H1 (cell line): ENCODE results near the gene TP73. TPM values are rescaled to one million over a fixed set of nuclear protein-coding genes. Genes with fewer than 3 reads are reported as not detected.

ENCODE experiments used
- CTCF ChIA-PET: fragments of 300-600 bp; sonication (Branson Sonifier 250); formaldehyde crosslinking; loops from one replicate; lab custom pipeline; 2021; ENCODE audit not compliant: partially characterized antibody; lab: Charles Lee
- POLR2A ChIA-PET: fragments of 300-600 bp; sonication (Branson Sonifier 250); formaldehyde crosslinking; loops from one replicate; lab custom pipeline; 2021; ENCODE audit warnings: inconsistent platforms; ENCODE audit not compliant: partially characterized antibody; lab: Charles Lee
- DNase-seq, 2 experiments: peaks; one replicate each; pipeline versions ENCODE4 v3.0.0 to v3.0.0-alpha.2; 2010 to 2022; ENCODE audit warnings: low spot score in 2 of 2, low read depth in 1 of 2, mixed read lengths in 1 of 2
- FAIRE-seq: peaks from 2 replicates; lab custom pipeline; 2011; peaks lifted over from hg19 to GRCh38; lab: Jason Lieb, UNC
- H2AFZ ChIP-seq: 2 replicates; pipeline ENCODE4 v1.8.1; 2012; ENCODE audit warnings: low read length, inconsistent platforms
- H2AK5ac ChIP-seq: 2 replicates; pipeline ENCODE4 v1.6.1; 2013; ENCODE audit warnings: low read depth, low read length
- H2BK120ac ChIP-seq: replicated peaks from 2 replicates; pipeline ENCODE3; 2013; ENCODE audit warnings: low read depth, low read length, inconsistent platforms
- H2BK12ac ChIP-seq: 2 replicates; pipeline ENCODE4 v1.6.1; 2013; ENCODE audit warnings: low read depth, low read length
- H2BK15ac ChIP-seq: 2 replicates; pipeline ENCODE4 v1.6.1; 2013; ENCODE audit warnings: low read length
- H2BK20ac ChIP-seq: 2 replicates; pipeline ENCODE4 v1.6.1; 2013; ENCODE audit warnings: low read length
- H2BK5ac ChIP-seq: 2 replicates; pipeline ENCODE4 v1.6.1; 2013; ENCODE audit warnings: low read depth, low read length
- H3K14ac ChIP-seq: 2 replicates; pipeline ENCODE4 v1.6.1; 2013; ENCODE audit warnings: inconsistent platforms; ENCODE audit not compliant: insufficient read length
- H3K18ac ChIP-seq: 2 replicates; pipeline ENCODE4 v1.6.1; 2013; ENCODE audit warnings: low read length; ENCODE audit errors: extremely low read depth
- H3K23ac ChIP-seq: 2 replicates; pipeline ENCODE4 v1.6.1; 2013; ENCODE audit warnings: inconsistent platforms; ENCODE audit not compliant: insufficient read length
- H3K23me2 ChIP-seq: 2 replicates; pipeline ENCODE4 v1.6.1; 2013; ENCODE audit warnings: low read depth, low read length
- H3K27ac ChIP-seq: 2 replicates; pipeline ENCODE4 v1.6.1; 2011; ENCODE audit warnings: low read depth, low read length, inconsistent platforms
- H3K27me3 ChIP-seq, 4 experiments: replicated peaks in 1 of 4; 1 replicate in 1 of 4; 2 replicates in 3 of 4; pipeline versions ENCODE4 v1.6.1 to v1.8.1; 2011 to 2013; ENCODE audit warnings: low read length in 3 of 4, mild to moderate bottlenecking in 3 of 4, inconsistent platforms in 2 of 4, mixed read lengths in 2 of 4, moderate library complexity in 1 of 4; ENCODE audit not compliant: control insufficient read depth in 3 of 4, insufficient read depth in 3 of 4; ENCODE audit errors: extremely low read depth in 1 of 4
- H3K36me3 ChIP-seq, 4 experiments: 2 replicates each; pipeline versions ENCODE4 v1.6.1 to v1.8.1; 2011 to 2013; ENCODE audit warnings: mild to moderate bottlenecking in 4 of 4, low read length in 3 of 4, moderate library complexity in 2 of 4, control low read depth in 1 of 4, inconsistent platforms in 1 of 4; ENCODE audit not compliant: insufficient read depth in 4 of 4, control insufficient read depth in 2 of 4
- H3K4ac ChIP-seq: replicated peaks from 2 replicates; pipeline ENCODE3; 2013; ENCODE audit warnings: low read length, low read depth, mixed read lengths, inconsistent platforms; ENCODE audit not compliant: insufficient read length
- H3K4me1 ChIP-seq, 4 experiments: replicated peaks in 1 of 4; 1 replicate in 1 of 4; 2 replicates in 3 of 4; pipeline versions ENCODE4 v1.6.1 to v1.8.1; 2011 to 2013; ENCODE audit warnings: low read length in 3 of 4, inconsistent platforms in 2 of 4, mixed read lengths in 1 of 4; ENCODE audit not compliant: insufficient read depth in 4 of 4, control insufficient read depth in 3 of 4
- H3K4me2 ChIP-seq, 2 experiments: 2 replicates each; pipeline versions ENCODE4 v1.6.1 to v1.8.1; 2011 to 2013; ENCODE audit warnings: low read depth in 2 of 2, low read length in 2 of 2, control low read depth in 1 of 2, inconsistent platforms in 1 of 2, mild to moderate bottlenecking in 1 of 2; ENCODE audit not compliant: insufficient read depth in 1 of 2
- H3K4me3 ChIP-seq, 4 experiments: fragments of 200-600, 300-600 bp in 1 of 4; sonication (generic), shearing (Covaris generic), sonication (Bioruptor Twin) in 1 of 4; 2 replicates each; pipeline versions ENCODE4 v1.5.1 to v1.8.1; 2011 to 2016; ENCODE audit warnings: low read length in 4 of 4, low read depth in 3 of 4, control low read depth in 2 of 4, inconsistent platforms in 2 of 4, mild to moderate bottlenecking in 2 of 4, mixed read lengths in 1 of 4, moderate library complexity in 1 of 4; ENCODE audit not compliant: insufficient read depth in 2 of 4; ENCODE audit errors: extremely low read depth in 1 of 4
- H3K56ac ChIP-seq: replicated peaks from 2 replicates; pipeline ENCODE3; 2013; ENCODE audit warnings: low read depth, mild to moderate bottlenecking, mixed read lengths, low read length, inconsistent platforms; ENCODE audit not compliant: insufficient read length
- H3K79me1 ChIP-seq: 2 replicates; pipeline ENCODE4 v1.6.1; 2013; ENCODE audit warnings: low read depth, low read length, control low read depth
- H3K79me2 ChIP-seq, 2 experiments: 2 replicates each; pipeline versions ENCODE4 v1.6.1 to v1.8.1; 2012 to 2013; ENCODE audit warnings: low read length in 2 of 2, mild to moderate bottlenecking in 2 of 2, inconsistent platforms in 1 of 2; ENCODE audit not compliant: insufficient read depth in 2 of 2, control insufficient read depth in 1 of 2
- H3K9ac ChIP-seq, 4 experiments: replicated peaks in 1 of 4; 1 replicate in 1 of 4; 2 replicates in 3 of 4; pipeline versions ENCODE4 v1.6.1 to v1.8.1; 2011 to 2013; ENCODE audit warnings: low read depth in 3 of 4, low read length in 3 of 4, control low read depth in 2 of 4, mild to moderate bottlenecking in 2 of 4, moderate library complexity in 2 of 4, inconsistent platforms in 1 of 4; ENCODE audit errors: extremely low read depth in 1 of 4
- H3K9me3 ChIP-seq, 2 experiments: 2 replicates each; pipeline versions ENCODE4 v1.6.1 to v1.8.1; 2012 to 2013; ENCODE audit warnings: mild to moderate bottlenecking in 2 of 2, moderate library complexity in 2 of 2, control low read depth in 1 of 2, inconsistent platforms in 1 of 2, low read depth in 1 of 2, low read length in 1 of 2, mixed read lengths in 1 of 2; ENCODE audit not compliant: insufficient read depth in 2 of 2
- H4K20me1 ChIP-seq, 2 experiments: replicated peaks in 1 of 2; 2 replicates each; pipeline versions ENCODE3 to v1.8.1; 2011 to 2013; ENCODE audit warnings: inconsistent platforms in 2 of 2, low read length in 2 of 2, mild to moderate bottlenecking in 1 of 2; ENCODE audit not compliant: insufficient read depth in 2 of 2, control insufficient read depth in 1 of 2
- H4K5ac ChIP-seq: 2 replicates; pipeline ENCODE4 v1.6.1; 2013; ENCODE audit warnings: low read length, low read depth, mixed read lengths, inconsistent platforms; ENCODE audit not compliant: insufficient read length
- H4K8ac ChIP-seq: 2 replicates; pipeline ENCODE4 v1.8.0; 2013; ENCODE audit warnings: mild to moderate bottlenecking, moderate library complexity, low read length, inconsistent platforms; ENCODE audit not compliant: insufficient read depth; ENCODE audit errors: extremely low read depth
- H4K91ac ChIP-seq: replicated peaks from 2 replicates; pipeline ENCODE3; 2013; ENCODE audit warnings: low read length, mixed read lengths, inconsistent platforms; ENCODE audit not compliant: insufficient read length
- ASH2L ChIP-seq: fragments of 200-600, 300-600 bp; sonication (generic); IDR thresholded peaks from one replicate; pipeline ENCODE4 v1.7.1; 2017; ENCODE audit warnings: low read length
- CHD2 ChIP-seq: IDR thresholded peaks from 2 replicates; pipeline ENCODE4 v1.6.1; 2012; ENCODE audit warnings: low read length, improper control_type of control experiment
- CREB1 ChIP-seq: IDR thresholded peaks from 2 replicates; pipeline ENCODE4 v1.6.1; 2012; ENCODE audit warnings: inconsistent platforms
- EGR1 ChIP-seq: IDR thresholded peaks from 2 replicates; pipeline ENCODE4 v1.6.1; 2011; ENCODE audit warnings: low read depth, low read length, borderline replicate concordance
- NRF1 ChIP-seq: IDR thresholded peaks from 2 replicates; pipeline ENCODE4 v1.6.1; 2011; ENCODE audit warnings: mild to moderate bottlenecking, low read depth, low read length, improper control_type of control experiment
- PHF8 ChIP-seq: fragments of 200-600 bp; sonication (generic); conservative IDR thresholded peaks from 2 replicates; pipeline ENCODE4 v1.7.1; 2012; ENCODE audit warnings: low read depth, mild to moderate bottlenecking, inconsistent platforms, low read length, moderate library complexity
- POLR2AphosphoS5 ChIP-seq: IDR thresholded peaks from 2 replicates; pipeline ENCODE4 v1.6.1; 2011; ENCODE audit warnings: low read depth, low read length
- RBBP5 ChIP-seq: IDR thresholded peaks from 2 replicates; pipeline ENCODE4 v1.7.1; 2012; ENCODE audit warnings: low read depth, mild to moderate bottlenecking, inconsistent platforms, low read length, moderate library complexity, borderline replicate concordance
- SAP30 ChIP-seq: fragments of 300-600 bp; sonication (generic); IDR thresholded peaks from 2 replicates; pipeline ENCODE4 v1.7.1; 2012; ENCODE audit warnings: low read length, moderate library complexity, mild to moderate bottlenecking, inconsistent platforms; ENCODE audit not compliant: insufficient read depth, insufficient replicate concordance
- SIN3A ChIP-seq, 2 experiments: IDR thresholded peaks in 1 of 2; conservative IDR thresholded peaks in 1 of 2; 2 replicates each; pipeline ENCODE4 v1.6.1; 2011 to 2012; ENCODE audit warnings: low read length in 2 of 2, improper control_type of control experiment in 1 of 2, low read depth in 1 of 2, mild to moderate bottlenecking in 1 of 2
- TAF1 ChIP-seq: IDR thresholded peaks from 2 replicates; pipeline ENCODE4 v1.6.1; 2011; ENCODE audit warnings: mild to moderate bottlenecking, low read depth, low read length
- WGBS, 2 experiments: shearing (Covaris generic) in 1 of 2; methylation state at CpG; one replicate each; pipeline versions ENCODE4 v1.1.6 to v1.1.7; 2013 to 2015; ENCODE audit warnings: low lambda C conversion rate in 2 of 2, mixed read lengths in 2 of 2, inconsistent platforms in 1 of 2, low coverage in 1 of 2, missing lambda C conversion rate in 1 of 2; ENCODE audit not compliant: insufficient replicate concordance in 2 of 2, insufficient coverage in 1 of 2, insufficient read length in 1 of 2; ENCODE audit errors: extremely low coverage in 1 of 2, missing lambda C conversion rate in 1 of 2; 5-methylcytosine and 5-hydroxymethylcytosine counted together
- polyA plus RNA-seq, 7 experiments: library from polyadenylated mRNA; depleted of rRNA in 3 of 7; stranded (reverse) in 5 of 7; unstranded in 2 of 7; fragments of >200 nt in 5 of 7; fragments of 200-250 nt in 2 of 7; gene quantifications; 1 replicate in 5 of 7; 2 replicates in 1 of 7; 4 replicates in 1 of 7; pipeline versions ENCODE4 v1.2.1 to v1.2.3, GENCODE V29; 2011 to 2013; ENCODE audit warnings: missing spikeins in 2 of 7, mixed read lengths in 2 of 7
- total RNA-seq: library from RNA; stranded (reverse); fragmentation: NEBNext Ultra II Directional; extraction: Animal tissue kit (Norgen Biotek cat#: 25700); gene quantifications from 2 replicates; pipeline ENCODE4 v1.2.1, GENCODE V29; 2021

Gene TP73
- total and polyA plus RNA-seq, 2 of the 8 experiments (the other 6 are each of a cell fraction or from before 2014, with no cell fraction given) = 2.6 to 3.1 TPM

DNA sequence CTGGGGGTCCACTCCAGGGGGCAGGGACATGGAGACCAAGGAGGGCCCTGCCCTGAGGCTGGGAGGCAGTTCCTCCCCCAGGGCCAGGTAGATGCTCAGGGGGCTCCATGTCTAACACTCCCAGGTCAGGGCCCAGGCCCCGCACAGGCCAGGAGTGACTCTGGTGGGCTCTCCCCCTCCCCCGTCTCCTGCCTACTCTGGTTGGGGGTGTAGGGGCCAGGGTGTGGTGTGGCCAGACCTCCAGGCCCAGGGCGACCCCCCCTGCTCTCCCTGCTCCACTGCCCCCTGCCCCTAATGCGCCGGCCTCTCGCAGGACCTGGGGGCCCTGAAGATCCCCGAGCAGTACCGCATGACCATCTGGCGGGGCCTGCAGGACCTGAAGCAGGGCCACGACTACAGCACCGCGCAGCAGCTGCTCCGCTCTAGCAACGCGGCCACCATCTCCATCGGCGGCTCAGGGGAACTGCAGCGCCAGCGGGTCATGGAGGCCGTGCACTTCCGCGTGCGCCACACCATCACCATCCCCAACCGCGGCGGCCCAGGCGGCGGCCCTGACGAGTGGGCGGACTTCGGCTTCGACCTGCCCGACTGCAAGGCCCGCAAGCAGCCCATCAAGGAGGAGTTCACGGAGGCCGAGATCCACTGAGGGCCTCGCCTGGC is 80.2 kb downstream of the TP73 start:
- no peak overlapping the region for H3K14ac ChIP-seq
- no peaks in the 10 kb centered on the region; the same call in 1 of the 2 replicates for H3K23me2 ChIP-seq
- peak overlapping the region; percentile 29 for H4K5ac ChIP-seq
- 0 out of 2 replicates have a peak overlapping the region, but pooled peaks have one; percentile 88 for H2AK5ac ChIP-seq
- no peak overlapping the region for H3K23ac ChIP-seq
- H3K36me3 ChIP-seq = peaks cover 0 to 10% (median 8%) of the 10 kb centered on the region in 4 experiments; a peak in 5 of 8 replicates
- peak overlapping the region; percentile 72; the same call in 1 of the 2 replicates for H2BK15ac ChIP-seq
- H2BK20ac ChIP-seq = no peak overlapping the region
- DNase-seq (peak in 1 of 2 experiments; percentile 83), FAIRE-seq (no peak)
- peak overlapping the region; percentile 71 for H3K18ac ChIP-seq
- H3K56ac ChIP-seq = no peak overlapping the region
- H3K79me1 ChIP-seq = no peaks in the 10 kb centered on the region
- H3K9me3 ChIP-seq = no peaks in the 10 kb centered on the region
- 41% methylated on average over 27 of the region's 37 CpGs; no CpG with 5 or more reads in 1 of the 2 experiments for WGBS, 2 experiments
- H3K4me2 ChIP-seq = peak overlapping the region; percentile 48 to 64
- H3K79me2 ChIP-seq = no peaks in the 10 kb centered on the region
- peak overlapping the region; percentile 56 for H4K91ac ChIP-seq
- H2BK120ac ChIP-seq = no peak overlapping the region
- peak overlapping the region; percentile 82 for H4K8ac ChIP-seq
- no peak overlapping the region for H2AFZ ChIP-seq
- peak overlapping the region; percentile 76 for H3K4ac ChIP-seq
- 0 out of 2 replicates have a peak overlapping the region, but pooled peaks have one; percentile 35 for H2BK5ac ChIP-seq
- H3K27me3 ChIP-seq = no peaks in the 10 kb centered on the region; a peak in 3 of 7 replicates
- H3K9ac ChIP-seq = no peak overlapping the region
- peaks cover 0 to 5% of the 10 kb centered on the region in 2 experiments for H4K20me1 ChIP-seq
- H3K4me1 ChIP-seq = peaks cover 0 to 19% (median 13%) of the 10 kb centered on the region in 4 experiments; a peak in 5 of 7 replicates
- H2BK12ac ChIP-seq = peak overlapping the region; percentile 17; the same call in 1 of the 2 replicates
- peak overlapping the region; percentile 5; the same call in 1 of the 2 replicates for H3K27ac ChIP-seq
- ChIA-PET CTCF (interaction anchor here (0.8 to 3.6 kb wide), 8 partner anchors 8 to 141 kb away, joined by 3 to 17 read pairs (median 4); partner anchors contain the start of genes CCDC27 and TP73), POLR2A (interaction anchor here (0.7 to 2.6 kb wide), 6 partner anchors 13 to 45 kb away, joined by 3 to 12 read pairs (median 5); no protein-coding TSS in a partner anchor)
- peak overlapping the region in 3 of 4 experiments; percentile 11 to 45 (median 17); a peak in 4 of 8 replicates for H3K4me3 ChIP-seq
- TF ChIP-seq TAF1 (peak; percentile 45; the same call in 1 of the 2 replicates), EGR1 (peak; percentile 77; the same call in 1 of the 2 replicates), POLR2AphosphoS5 (peak; percentile 2; the same call in 1 of the 2 replicates), PHF8 (no peak), SIN3A (conservative IDR thresholded peaks at IDR 0.05 in 1 of 2, IDR thresholded peaks at IDR 0.05 in 1 of 2; ENCODE audit: low read depth in 1 of 2, low read length in 2 of 2) (peak in 1 of 2 experiments; percentile 69; a peak in 1 of 4 replicates), CHD2 (0 out of 2 replicates have a peak, but pooled peaks have one; percentile 38), ASH2L (peak; percentile 66), SAP30 (no peak), NRF1 (no peak), CREB1 (0 out of 2 replicates have a peak, but pooled peaks have one; percentile 50), RBBP5 (peak; percentile 65; the same call in 1 of the 2 replicates)
